NCI-H524 treated with DMSO at 0.1 percent for 48 hours (cell line): ENCODE measurements around the gene ENAH.
A peak's percentile ranks its signal among the peaks of the same experiment; 100 is the strongest.

Experiments used
- DNase-seq: peaks from one replicate; lab custom pipeline; 2025; lab: John Stamatoyannopoulos, UW

The ENAH gene

GRCh38 chr1:225471453-225472301 lies 181.2 kb downstream of the ENAH start:
- no peak for DNase-seq

GRCh38 chr1:225471109-225471452 lies 181.8 kb downstream of the ENAH start:
- DNase-seq = no peak

DNA sequence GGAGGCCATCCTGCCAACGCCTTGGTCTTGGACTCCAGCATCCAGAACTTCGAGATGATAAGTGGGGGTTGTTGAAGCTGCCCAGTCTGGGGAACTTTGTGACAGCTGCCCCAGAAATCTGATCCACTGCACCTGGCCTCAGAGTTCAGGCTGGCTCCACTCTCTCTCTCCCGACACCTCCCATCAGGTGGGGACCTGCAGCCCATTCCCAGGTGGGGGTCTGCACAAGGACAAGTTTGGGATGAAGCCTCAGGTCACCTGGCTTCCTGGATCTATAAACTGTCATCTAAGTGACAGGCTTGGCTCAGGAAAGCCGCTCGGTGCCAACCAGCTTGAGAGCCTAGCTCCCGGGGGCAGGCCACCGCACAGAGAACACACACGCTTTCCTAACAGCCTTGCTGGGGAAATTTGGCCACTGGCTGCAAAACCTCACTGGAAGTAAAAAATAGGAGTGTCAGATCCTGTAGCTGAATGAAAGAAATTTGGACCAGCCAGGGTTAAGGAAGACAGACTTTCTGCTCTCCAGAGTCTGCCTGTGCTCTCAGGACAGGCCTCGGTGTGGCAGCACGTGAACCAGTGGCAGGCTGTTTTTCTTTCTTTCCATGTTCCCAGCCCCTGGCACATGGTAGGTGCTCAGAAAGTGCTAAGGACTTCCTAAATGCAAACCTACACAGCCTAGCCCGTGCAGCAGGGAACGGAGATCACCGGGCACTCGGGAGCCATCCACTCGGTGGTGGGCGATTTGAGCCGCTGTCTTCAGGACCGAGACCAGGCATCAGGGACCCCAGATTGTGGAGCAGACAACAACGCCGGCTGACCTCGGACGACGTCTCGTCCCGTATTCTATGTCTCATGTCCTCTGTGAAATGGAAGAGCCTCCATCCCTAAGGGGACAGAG lies 182.5 kb downstream of the ENAH start:
- DNase-seq = no peak

DNA sequence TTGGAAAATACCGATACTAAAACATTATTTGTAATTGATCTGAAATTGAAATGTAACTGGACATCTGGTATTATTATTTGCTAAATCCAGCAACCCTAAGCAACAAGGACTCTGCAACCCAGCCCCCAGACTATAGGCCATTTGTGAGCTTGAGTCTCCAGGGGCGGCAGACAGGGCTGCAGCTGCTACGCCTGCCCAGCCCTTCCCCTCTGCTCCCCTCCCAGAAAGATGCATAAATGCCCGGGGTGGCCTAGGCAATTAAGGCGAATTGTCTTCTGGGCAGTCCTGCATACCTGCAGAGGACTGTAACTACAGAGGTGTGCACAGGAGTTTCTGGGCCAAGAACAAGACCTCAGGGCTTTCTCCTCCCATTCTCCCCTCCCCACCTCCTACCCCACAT lies 183.9 kb downstream of the ENAH start:
- DNase-seq = no peak

DNA sequence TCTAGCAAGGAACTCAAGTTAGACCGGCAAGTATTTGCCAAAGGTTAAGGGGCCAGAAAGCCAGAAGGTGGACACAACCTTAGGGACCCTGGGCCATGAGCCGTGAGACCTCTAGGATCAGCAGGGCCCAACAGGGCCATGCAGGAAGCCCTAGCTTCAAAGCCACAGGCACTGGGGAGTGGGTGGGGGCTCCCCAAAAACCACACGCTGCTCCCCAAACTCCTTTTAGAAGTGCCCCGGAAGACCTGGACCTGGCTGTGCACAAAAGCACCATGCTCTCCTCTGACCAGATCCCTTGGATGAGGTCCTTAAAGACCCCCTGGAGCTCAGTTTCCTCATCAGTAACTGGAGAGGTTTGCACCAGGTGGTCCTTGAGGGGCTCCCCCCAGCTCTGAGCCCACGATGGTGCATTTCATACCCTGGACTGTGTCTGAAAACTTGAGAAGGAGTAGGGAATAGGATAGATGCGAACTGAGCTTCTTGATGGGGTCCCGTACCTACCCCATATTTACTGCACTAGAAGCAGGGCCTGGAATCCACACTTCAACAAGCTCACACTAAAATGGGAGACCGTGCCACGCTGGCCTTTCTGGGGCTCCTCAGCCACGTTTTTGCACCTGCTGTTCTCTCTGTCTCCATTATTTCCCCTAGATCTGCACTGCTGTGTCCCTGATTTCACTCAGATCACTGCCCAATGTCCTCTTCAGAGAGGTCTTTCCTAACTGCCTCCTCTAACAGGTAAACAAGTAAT lies 184.5 kb downstream of the ENAH start:
- DNase-seq = no peak

- no peak for DNase-seq
Measured at GRCh38 chr1:225467193-225468020, 185.5 kb downstream of the ENAH start.

DNA sequence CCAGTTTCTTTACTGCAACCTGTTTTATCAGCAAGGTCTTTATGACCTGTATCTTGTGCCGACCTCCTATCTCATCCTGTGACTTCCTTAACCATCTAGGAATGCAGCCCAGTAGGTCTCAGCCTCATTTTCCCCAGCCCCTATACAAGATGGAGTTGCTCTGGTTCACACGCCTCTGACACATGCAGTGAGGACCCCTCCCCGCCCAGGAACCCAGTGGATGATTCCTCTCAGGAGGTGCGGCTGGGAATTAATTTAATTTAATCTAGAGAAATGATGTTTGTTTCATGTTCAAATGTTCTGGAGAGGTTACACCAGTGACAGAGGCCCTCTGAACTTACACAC lies 186.1 kb downstream of the ENAH start:
- DNase-seq = no peak

- DNase-seq = no peak
Measured at GRCh38 chr1:225465793-225466517, 187.0 kb downstream of the ENAH start.

DNA sequence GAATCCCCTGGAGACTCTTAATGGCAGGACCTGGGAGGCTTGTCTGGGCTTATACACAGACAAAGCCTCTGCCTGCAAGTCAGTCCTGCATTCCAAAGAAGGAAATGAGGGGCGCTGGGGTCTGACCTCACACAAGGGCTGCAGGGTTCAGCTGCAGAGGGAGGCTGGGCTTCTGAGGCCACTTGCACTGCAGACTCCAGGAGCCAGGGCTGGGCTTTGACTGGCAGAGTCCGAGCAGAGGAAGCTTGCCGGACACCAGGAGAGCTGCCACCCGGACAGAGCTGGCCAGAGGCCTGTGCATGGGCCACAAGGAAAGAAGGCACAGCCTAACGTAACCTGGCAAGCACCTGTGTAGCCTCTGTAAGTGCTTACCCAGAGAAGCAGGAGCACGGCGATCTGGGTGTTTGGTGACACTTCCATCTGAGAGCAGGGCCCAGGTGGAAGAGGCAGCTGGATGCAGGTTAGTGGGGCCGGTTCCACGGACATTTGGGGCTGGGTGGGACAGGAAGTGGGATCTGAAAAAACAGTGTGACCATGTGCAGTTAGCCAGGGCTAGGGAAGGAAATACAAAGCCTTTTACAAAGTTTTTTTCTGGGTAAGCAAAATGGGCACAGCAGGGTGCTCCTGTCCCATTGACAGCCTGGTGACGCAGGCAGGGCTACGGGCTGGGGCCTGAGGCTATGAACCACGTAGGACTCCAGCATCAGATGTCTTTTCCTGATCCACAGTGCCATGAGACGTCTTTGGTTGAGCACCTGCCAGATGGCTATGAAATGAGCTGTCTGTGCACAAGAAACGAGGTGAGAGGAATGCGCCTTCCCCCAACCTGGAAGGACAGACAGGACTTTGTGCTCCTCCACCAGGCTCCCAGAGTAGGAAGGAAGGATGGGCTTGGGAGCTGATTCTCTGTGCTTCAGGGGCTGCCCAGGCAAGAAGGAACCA lies 187.8 kb downstream of the ENAH start:
- peak; percentile 41 for DNase-seq

DNA sequence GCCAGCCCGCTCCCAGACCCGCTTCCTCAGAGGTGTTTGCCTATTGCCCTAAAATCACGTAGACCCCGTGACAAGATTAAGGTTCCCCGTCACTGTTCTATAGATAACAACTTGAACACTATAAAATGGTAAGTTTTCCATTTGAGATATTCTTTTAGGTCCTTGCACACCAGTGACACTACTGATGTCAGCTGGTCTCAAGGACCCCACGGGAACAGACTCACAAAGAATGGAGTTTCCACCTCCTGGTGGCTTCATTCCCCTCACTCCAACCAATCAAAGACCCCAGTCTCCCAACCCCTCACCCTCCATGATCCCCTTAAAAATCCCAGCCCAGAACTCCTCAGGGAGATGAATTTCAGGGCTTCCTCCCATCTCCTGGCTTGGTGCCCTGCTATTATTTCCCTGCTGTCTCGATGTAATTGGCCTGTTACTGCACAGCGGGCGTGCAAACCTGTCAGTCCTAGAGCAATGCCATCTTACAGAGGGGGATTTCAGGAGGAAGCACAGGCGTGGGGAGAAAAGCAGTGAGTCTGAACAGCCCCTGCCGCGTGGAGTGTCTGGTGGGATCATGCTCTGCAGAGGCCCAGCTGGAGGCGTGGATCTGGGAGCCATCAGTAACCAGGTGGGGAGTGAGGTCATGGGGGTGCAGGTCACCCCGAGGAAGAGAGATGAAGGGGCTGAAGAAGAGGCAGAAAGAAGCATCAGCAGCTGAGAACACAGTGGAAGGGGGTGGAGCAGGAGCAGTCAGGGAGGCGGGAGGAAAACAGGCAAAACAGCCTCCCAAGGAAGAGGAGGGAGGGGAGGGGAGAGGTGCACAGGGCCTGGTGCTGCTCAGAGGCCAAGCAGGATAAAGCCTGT lies 190.0 kb downstream of the ENAH start:
- DNase-seq = peak; percentile 55

DNA sequence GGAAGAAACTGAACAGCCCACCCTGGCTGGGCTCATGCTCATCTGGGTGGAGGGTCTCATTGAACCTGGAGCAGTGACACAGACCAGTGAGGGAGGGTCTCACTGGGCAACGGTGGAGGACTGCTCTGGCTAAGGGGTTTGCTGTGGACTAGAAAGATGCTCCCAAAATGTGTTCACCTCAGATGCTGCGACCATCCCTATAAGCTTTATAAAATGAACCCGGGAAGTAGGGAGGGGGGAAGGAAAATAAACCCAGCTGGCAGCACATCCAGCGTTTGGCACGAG lies 190.6 kb downstream of the ENAH start:
- DNase-seq = no peak

DNA sequence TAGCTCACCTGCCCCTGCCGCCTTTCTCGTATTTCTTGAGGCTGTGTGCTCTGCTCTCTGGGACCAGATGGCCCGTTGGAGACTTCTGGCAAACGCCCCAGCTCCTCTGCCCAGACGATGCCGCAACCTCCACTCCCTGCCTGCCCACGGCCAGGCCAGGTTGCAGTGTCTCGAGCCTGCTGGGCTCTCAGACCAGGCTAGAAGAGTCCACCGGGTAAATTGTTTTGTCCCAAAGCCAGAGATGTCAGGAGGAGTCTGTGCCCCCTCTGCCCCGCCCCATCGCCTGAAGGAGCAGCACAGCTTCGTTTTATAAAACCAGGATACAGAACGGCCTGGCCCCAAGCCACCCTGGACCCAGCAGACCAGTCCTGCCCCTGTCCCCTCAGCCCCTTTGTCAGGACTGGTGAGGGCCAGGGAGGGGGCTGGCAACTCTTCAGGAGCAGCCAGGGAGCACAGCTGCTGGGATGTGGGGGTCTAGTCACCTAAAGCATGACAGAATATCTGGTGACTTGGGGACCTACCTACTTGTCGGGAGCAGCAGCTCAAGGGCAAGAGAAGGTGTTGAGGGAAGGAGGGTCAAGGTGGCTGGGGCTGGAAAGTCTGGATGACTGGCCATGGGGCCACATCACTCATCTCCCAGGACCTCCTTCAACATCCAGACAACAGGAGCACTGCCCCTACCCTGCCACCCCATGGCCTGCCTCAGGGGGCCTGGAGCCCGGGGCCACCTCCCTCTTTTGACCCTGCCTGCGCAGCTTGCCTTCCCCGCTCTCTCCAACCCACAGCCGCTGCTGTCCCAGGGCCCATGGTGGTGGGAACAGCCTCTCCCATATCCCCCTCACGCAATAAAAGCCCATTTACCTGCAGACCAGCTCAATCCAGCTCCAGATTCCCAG lies 191.1 kb downstream of the ENAH start:
- DNase-seq = peak; percentile 23

- DNase-seq = no peak
Measured at GRCh38 chr1:225460737-225461532, 192.0 kb downstream of the ENAH start.

DNA sequence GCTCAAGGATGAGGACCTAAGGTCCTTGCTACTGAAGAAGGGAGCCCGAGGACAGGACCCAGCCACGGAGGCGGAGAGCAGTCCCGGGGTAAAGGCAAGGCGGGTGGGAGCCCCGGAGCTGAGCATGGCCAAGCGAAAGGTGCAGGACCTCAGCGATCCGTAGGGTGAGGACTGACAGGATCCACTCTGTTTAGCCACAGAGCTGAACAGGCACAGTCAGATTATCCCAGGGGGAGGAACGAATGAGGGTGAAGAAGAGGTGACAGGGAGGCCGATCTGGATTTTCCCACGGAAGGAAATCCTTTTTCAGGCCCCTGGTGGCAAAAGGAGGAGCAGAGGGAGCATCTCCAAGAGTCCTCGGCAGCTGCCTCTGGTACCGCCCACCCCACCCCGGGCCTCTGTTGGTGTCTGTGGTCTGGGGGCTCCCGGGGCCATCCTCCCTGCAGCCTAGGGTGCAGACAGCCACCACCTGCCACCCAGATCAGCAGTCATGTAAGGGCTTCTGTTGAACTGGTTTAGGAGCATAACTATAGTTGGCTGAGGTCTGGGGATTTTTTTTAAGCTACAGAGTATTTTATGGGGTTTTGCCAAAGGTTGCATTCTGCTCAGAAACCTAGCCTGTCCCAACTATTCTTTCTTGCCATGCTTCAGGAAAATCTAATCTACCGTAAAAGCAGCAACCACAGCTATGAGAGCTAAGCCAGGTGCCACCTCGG lies 192.7 kb downstream of the ENAH start:
- DNase-seq = no peak

DNA sequence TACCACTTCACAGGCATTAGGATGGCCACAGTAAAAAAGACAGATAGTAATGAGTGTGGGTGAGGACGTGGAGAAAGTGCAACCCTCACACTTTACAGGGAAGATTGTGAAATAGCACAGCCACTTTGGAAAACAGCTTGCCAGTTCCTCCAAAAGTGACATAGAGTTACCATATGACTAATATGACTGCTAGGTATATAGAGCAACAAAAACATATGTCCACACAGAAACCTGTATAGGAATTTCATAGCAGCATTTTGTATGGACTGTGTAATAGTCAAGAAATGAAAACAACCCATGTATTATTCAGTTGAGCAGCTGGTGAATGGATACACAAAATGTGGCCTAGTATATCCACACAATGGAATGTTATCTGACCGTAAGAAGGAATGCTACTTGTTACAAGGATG lies 194.7 kb downstream of the ENAH start:
- no peak for DNase-seq

GRCh38 chr1:225454733-225455132 lies 198.2 kb downstream of the ENAH start:
- no peak for DNase-seq
